BE2C (cell line): ENCODE data around the gene SLC37A4.
"Not testable (repeated sequence)": the region's sequence is repeated elsewhere in the genome, so short reads cannot be mapped to it uniquely, and the experiment has no call there.

Experiments
- DNase-seq: peaks from one replicate; pipeline ENCODE4 v3.0.0-alpha.2; 2020
- H3K27me3 ChIP-seq: fragments of 250-450 bp; sonication (Bioruptor Pico); 2 replicates; pipeline ENCODE4 v1.5.1; 2020; ENCODE audit warnings: mild to moderate bottlenecking
- H3K36me3 ChIP-seq: fragments of 250-450 bp; sonication (Bioruptor Pico); 2 replicates; pipeline ENCODE4 v1.5.1; 2020; ENCODE audit warnings: mild to moderate bottlenecking
- H3K4me1 ChIP-seq: fragments of 250-450 bp; sonication (Bioruptor Pico); 2 replicates; pipeline ENCODE4 v1.5.1; 2020
- H3K4me3 ChIP-seq: 2 replicates; pipeline ENCODE4 v1.5.1; 2011; ENCODE audit warnings: low read depth, low read length
- H3K9me3 ChIP-seq: fragments of 250-450 bp; sonication (Bioruptor Pico); 2 replicates; pipeline ENCODE4 v1.5.1; 2020
- TF ChIP-seq, protein P1 (sequence below): IDR thresholded peaks from 2 replicates; pipeline ENCODE4 v1.5.1; 2012; ENCODE audit warnings: mild to moderate bottlenecking, low read depth, low read length

The SLC37A4 gene

DNA sequence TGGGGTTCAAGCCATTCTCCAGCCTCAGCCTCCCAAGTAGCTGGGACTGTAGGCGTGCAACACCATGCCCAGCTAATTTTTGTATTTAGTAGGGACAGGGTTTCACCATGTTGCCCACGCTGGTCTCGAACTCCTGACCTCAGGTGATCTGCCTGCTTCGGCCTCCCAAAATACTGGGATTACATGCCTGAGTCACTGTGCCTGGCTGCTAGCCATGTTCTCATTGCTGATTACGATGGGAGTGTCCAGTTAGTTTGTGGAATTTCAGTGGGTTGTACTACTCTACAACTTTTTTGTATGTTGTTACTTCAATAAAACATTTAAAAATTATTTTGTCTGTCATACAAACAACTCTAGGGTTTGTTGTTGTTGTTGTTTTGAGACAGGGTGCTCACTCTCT is 32.1 kb upstream of the SLC37A4 start:
- Histone ChIP-seq H3K4me3 (no peak overlapping the region), H3K36me3 (no peaks in the 10 kb centered on the region), H3K9me3 (no peaks in the 10 kb centered on the region), H3K4me1 (no peaks in the 10 kb centered on the region), H3K27me3 (no peaks in the 10 kb centered on the region)
- no peak for DNase-seq
- TF ChIP-seq, protein P1, sequence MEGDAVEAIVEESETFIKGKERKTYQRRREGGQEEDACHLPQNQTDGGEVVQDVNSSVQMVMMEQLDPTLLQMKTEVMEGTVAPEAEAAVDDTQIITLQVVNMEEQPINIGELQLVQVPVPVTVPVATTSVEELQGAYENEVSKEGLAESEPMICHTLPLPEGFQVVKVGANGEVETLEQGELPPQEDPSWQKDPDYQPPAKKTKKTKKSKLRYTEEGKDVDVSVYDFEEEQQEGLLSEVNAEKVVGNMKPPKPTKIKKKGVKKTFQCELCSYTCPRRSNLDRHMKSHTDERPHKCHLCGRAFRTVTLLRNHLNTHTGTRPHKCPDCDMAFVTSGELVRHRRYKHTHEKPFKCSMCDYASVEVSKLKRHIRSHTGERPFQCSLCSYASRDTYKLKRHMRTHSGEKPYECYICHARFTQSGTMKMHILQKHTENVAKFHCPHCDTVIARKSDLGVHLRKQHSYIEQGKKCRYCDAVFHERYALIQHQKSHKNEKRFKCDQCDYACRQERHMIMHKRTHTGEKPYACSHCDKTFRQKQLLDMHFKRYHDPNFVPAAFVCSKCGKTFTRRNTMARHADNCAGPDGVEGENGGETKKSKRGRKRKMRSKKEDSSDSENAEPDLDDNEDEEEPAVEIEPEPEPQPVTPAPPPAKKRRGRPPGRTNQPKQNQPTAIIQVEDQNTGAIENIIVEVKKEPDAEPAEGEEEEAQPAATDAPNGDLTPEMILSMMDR, result no peak

DNA sequence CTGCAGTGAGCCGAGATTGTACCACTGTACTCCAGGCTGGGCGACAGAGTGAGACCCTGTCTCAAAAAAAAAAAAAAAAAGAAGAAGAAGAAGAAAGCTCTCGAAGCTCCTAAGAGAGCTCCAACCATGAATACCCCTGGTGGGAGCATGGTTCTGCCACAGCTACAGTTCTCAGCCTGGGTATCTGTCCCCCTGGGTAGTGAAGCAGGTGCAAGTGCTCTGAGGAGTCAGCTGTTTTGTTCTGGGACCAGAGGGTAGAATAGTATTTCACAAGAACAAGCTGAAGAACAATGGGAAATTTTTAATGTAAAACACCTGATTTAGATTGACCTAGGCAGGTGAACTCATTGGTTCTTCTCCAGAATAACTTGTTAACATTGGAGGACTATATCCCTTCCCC is 30.6 kb upstream of the SLC37A4 start:
- Histone ChIP-seq H3K4me1 (no peaks in the 10 kb centered on the region), H3K4me3 (no peak overlapping the region), H3K9me3 (no peaks in the 10 kb centered on the region), H3K36me3 (no peaks in the 10 kb centered on the region), H3K27me3 (no peaks in the 10 kb centered on the region)
- no peak for DNase-seq
- TF ChIP-seq, protein P1, result no peak

DNA sequence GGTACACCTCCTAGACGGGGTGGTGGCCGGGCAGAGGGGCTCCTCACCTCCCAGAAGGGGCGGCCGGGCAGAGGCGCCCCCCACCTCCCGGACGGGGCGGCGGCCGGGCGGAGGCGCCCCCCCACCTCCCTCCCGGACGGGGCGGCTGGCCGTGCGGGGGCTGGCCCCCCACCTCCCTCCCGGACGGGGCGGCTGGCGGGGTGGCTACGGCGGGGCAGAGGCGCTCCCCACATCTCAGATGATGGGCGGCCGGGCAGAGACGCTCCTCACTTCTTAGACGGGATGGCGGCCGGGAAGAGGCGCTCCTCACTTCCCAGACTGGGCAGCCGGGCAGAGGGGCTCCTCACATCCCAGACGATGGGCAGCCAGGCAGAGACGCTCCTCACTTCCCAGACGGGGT is 28.5 kb upstream of the SLC37A4 start:
- not testable (repeated sequence) for H3K9me3 ChIP-seq, H3K4me3 ChIP-seq, H3K4me1 ChIP-seq, H3K27me3 ChIP-seq, DNase-seq
- peaks cover 12% of the 10 kb centered on the region for H3K36me3 ChIP-seq

- Histone ChIP-seq H3K4me3 (peak within 1 kb of the TSS; percentile 94), H3K9me3 (no peaks in the 10 kb centered on the region), H3K4me1 (peaks cover 4% of the 10 kb centered on the region; the same call in 1 of the 2 replicates), H3K27me3 (no peaks in the 10 kb centered on the region), H3K36me3 (peaks cover 31% of the 10 kb centered on the region)
- peak; percentile 100 for DNase-seq
- TF ChIP-seq, protein P1, result peak; percentile 18
Measured at GRCh38 chr11:119057000-119057769, 26.5 kb upstream of the SLC37A4 start, which contains the start of gene HYOU1. HYOU1 (minus strand) TSS chr11:119057205; CDS start chr11:119056160, 1,045 bp downstream.

DNA sequence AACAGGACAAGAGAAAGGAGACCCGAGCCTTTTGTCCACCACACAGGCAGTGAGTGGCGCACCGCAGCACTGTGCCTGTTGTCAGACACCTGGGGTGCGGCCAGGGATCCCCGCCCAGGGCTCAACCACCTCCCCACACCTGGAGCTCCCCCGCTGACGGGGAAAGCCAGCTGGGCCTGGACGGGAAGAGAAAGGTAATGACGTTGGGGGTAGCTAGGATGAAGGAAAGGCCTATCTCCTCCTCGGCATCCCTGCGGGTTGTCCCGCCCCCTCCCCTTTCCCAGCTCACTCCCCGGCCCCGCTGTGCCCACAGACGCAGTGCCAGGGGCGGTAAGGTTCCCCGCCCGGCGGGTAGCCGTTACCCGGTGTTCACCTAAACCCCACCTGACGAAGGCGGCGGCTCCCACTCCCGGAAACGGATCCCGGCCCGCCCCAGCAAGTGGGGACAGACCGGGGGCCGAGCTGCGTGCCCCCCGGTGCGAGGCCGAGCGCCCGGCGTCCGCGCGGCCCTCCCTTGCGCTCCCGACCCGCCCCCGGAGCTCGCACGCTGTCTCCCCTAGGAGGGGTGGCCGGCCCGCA is 25.8 kb upstream of the SLC37A4 start:
- DNase-seq, result peak; percentile 47
- H3K36me3 ChIP-seq, result peaks cover 37% of the 10 kb centered on the region

GRCh38 chr11:119055901-119056300 is 25.2 kb upstream of the SLC37A4 start:
- TF ChIP-seq, protein P1, result peak; percentile 36
- H3K4me1 ChIP-seq, result peaks cover 4% of the 10 kb centered on the region; the same call in 1 of the 2 replicates
- H3K36me3 ChIP-seq, result peaks cover 42% of the 10 kb centered on the region
- no peaks in the 10 kb centered on the region for H3K27me3 ChIP-seq
- peak overlapping the region; percentile 79 for H3K4me3 ChIP-seq
- no peaks in the 10 kb centered on the region for H3K9me3 ChIP-seq
- peak; percentile 36 for DNase-seq

More for the DNA sequence above, 25.8 kb upstream of the SLC37A4 start:
- Histone ChIP-seq H3K4me3 (peak overlapping the region; percentile 79), H3K9me3 (no peaks in the 10 kb centered on the region), H3K27me3 (no peaks in the 10 kb centered on the region), H3K4me1 (peaks cover 4% of the 10 kb centered on the region; the same call in 1 of the 2 replicates)
- TF ChIP-seq, protein P1, result no peak
